Measurements from ENCODE around the gene CFAP45. TPM values are rescaled to one million over a fixed set of nuclear protein-coding genes. Genes with fewer than 3 reads are reported as not detected.

CFAP45 gene
- total and polyA plus RNA-seq, 9 of the 15 experiments (the other 6 are each of a cell fraction or from before 2014, with no cell fraction given) = 0.65 to 2.4 (median 1.5) TPM

GRCh38 chr1:159943908-159944622 lies 44.1 kb upstream of the CFAP45 start:
- ATAC-seq (no peak), FAIRE-seq (no peak), DNase-seq (ENCODE audit: extremely low read depth in 1 of 4, low spot score in 3 of 4) (no peak)
- Histone ChIP-seq H3K9ac (ENCODE audit: insufficient read depth in 1 of 2, low read depth in 2 of 2, low read length in 2 of 2) (no peak overlapping the region), H3K9me1 (ENCODE audit: control insufficient read depth, insufficient read depth, low read length) (no peaks in the 10 kb centered on the region), H3K36me3 (ENCODE audit: control insufficient read depth, insufficient read depth, low read length) (no peaks in the 10 kb centered on the region), H3K27ac (ENCODE audit: extremely low read depth, low read depth, low read length) (no peak overlapping the region), H2AFZ (ENCODE audit: low read depth, low read length) (no peak overlapping the region), H3K4me2 (ENCODE audit: insufficient read depth, low read length) (no peak overlapping the region), H3K9me3 (replicated peaks; ENCODE audit: control insufficient read depth, insufficient read depth, low read depth, low read length) (no peaks in the 10 kb centered on the region), H3K79me2 (ENCODE audit: control insufficient read depth, insufficient read depth, low read length) (no peaks in the 10 kb centered on the region), H4K20me1 (replicated peaks; ENCODE audit: control insufficient read depth, insufficient read depth, low read length) (0 out of 2 replicates have a peak, but pooled peaks cover 4% of the 10 kb centered on the region), H3K4me3 (no peak overlapping the region), H3K27me3 (ENCODE audit: control insufficient read depth in 2 of 2, insufficient read depth in 2 of 2, low read length in 2 of 2) (peaks cover 0 to 44% of the 10 kb centered on the region in 2 experiments; a peak in 4 of 5 replicates), H3K4me1 (replicated peaks in 1 of 2; ENCODE audit: control insufficient read depth in 2 of 2, insufficient read depth in 2 of 2, low read length in 2 of 2) (peaks cover 5 to 13% of the 10 kb centered on the region in 2 experiments; a peak in 3 of 5 replicates)
- TF ChIP-seq HDGF (IDR thresholded peaks at IDR 0.05) (no peak), ZSCAN32 (CRISPR knock-in tag; IDR thresholded peaks at IDR 0.05) (no peak), PRMT5 (CRISPR knock-in tag; IDR thresholded peaks at IDR 0.05) (no peak), ZNF444 (CRISPR knock-in tag; IDR thresholded peaks at IDR 0.05) (no peak), MECOM (CRISPR knock-in tag; IDR thresholded peaks at IDR 0.05) (no peak), HEY1 (CRISPR knock-in tag; IDR thresholded peaks at IDR 0.05; ENCODE audit: borderline replicate concordance) (no peak), GTF2A2 (tag; IDR thresholded peaks at IDR 0.05) (no peak), SMAD2 (IDR thresholded peaks at IDR 0.05; ENCODE audit: low read depth, low read length) (no peak), SAFB2 (IDR thresholded peaks at IDR 0.05; ENCODE audit: borderline replicate concordance, low read depth, low read length, severe bottlenecking) (no peak), NR2F6 (CRISPR knock-in tag; IDR thresholded peaks at IDR 0.05) (no peak), GABPB2 (CRISPR knock-in tag; conservative IDR thresholded peaks at IDR 0.05) (no peak), ZNF124 (CRISPR knock-in tag; IDR thresholded peaks at IDR 0.05) (no peak)
- TF ChIP-seq, protein P1, sequence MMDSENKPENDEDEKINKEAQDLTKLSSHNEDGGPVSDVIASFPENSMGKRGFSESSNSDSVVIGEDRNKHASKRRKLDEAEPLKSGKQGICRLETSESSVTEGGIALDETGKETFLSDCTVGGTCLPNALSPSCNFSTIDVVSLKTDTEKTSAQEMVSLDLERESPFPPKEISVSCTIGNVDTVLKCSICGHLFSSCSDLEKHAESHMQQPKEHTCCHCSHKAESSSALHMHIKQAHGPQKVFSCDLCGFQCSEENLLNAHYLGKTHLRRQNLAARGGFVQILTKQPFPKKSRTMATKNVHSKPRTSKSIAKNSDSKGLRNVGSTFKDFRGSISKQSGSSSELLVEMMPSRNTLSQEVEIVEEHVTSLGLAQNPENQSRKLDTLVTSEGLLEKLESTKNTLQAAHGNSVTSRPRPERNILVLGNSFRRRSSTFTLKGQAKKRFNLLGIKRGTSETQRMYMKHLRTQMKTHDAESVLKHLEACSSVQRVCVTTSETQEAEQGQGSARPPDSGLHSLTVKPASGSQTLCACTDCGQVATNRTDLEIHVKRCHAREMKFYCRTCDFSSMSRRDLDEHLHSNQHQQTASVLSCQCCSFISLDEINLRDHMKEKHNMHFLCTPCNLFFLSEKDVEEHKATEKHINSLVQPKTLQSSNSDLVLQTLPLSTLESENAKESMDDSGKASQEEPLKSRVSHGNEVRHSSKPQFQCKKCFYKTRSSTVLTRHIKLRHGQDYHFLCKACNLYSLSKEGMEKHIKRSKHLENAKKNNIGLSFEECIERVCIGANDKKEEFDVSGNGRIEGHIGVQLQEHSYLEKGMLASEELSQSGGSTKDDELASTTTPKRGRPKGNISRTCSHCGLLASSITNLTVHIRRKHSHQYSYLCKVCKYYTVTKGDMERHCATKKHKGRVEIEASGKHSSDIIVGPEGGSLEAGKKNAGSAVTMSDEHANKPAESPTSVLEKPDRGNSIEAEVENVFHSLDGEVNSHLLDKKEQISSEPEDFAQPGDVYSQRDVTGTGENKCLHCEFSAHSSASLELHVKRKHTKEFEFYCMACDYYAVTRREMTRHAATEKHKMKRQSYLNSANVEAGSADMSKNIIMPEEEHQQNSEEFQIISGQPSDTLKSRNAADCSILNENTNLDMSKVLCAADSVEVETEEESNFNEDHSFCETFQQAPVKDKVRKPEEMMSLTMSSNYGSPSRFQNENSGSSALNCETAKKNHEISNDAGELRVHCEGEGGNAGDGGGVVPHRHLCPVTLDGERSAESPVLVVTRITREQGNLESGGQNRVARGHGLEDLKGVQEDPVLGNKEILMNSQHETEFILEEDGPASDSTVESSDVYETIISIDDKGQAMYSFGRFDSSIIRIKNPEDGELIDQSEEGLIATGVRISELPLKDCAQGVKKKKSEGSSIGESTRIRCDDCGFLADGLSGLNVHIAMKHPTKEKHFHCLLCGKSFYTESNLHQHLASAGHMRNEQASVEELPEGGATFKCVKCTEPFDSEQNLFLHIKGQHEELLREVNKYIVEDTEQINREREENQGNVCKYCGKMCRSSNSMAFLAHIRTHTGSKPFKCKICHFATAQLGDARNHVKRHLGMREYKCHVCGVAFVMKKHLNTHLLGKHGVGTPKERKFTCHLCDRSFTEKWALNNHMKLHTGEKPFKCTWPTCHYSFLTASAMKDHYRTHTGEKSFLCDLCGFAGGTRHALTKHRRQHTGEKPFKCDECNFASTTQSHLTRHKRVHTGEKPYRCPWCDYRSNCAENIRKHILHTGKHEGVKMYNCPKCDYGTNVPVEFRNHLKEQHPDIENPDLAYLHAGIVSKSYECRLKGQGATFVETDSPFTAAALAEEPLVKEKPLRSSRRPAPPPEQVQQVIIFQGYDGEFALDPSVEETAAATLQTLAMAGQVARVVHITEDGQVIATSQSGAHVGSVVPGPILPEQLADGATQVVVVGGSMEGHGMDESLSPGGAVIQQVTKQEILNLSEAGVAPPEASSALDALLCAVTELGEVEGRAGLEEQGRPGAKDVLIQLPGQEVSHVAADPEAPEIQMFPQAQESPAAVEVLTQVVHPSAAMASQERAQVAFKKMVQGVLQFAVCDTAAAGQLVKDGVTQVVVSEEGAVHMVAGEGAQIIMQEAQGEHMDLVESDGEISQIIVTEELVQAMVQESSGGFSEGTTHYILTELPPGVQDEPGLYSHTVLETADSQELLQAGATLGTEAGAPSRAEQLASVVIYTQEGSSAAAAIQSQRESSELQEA (IDR thresholded peaks at IDR 0.05; ENCODE audit: low read depth) = no peak
- ChIA-PET CTCF (ENCODE audit: low intra/inter-chr PET ratio) (no interaction called here), POLR2A (interaction anchor here (2.4 kb wide), 1 partner anchor 15 kb away, joined by 7 read pairs; no protein-coding TSS in a partner anchor)
- intact Hi-C loops (cut with micrococcal nuclease) (no loop called here), in situ Hi-C loops (cut with MboI) (no loop called here)
- BruUV-seq (replicated peaks) = no TSS peak
- WGBS (ENCODE audit: insufficient coverage, low coverage, missing lambda C conversion rate) = 12% methylated on average over 9 of the region's 9 CpGs

All from K562 (cell line).